Measurements from ENCODE around the gene FABP7.
A peak's percentile ranks its signal among the peaks of the same experiment; 100 is the strongest.

FABP7 gene

DNA sequence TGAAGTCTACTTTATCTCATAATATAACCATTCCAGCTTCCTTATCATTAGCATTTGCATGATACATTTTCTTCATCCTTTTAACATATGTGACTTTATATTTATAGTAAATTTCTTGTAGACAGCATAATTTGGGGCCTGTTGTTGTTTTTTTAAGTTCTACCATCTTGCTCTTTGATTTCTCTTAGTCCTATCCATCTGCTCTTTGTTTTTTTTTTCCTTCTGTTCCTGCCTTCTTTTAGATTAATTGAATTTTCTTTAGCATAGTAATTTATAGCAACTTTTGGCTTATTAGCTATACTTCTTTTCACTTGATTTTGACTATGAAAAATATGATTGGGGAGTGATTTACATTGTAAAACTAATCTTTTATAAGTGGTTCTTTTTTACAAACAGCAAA is 19.2 kb upstream of the FABP7 start:
- DNase-seq, result no peak

DNA sequence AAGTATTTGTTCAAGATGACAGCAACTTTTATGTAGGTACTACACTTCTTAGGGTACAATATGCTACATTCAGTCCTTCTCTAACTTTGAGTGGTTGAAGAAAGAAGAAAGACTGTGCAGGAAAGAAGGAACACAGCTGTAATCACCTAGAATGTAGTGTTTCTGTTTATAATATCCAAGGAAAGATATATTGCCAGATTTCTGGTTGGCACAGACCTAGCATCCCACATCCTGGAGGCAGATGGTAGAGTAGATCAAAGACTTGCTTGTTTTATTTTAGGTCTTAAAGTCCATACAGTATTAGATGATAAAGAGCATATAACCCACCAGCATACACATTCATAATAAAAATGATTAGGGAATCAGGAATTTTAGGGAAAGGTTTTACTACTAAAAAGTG is 13.3 kb upstream of the FABP7 start:
- DNase-seq, result no peak

DNA sequence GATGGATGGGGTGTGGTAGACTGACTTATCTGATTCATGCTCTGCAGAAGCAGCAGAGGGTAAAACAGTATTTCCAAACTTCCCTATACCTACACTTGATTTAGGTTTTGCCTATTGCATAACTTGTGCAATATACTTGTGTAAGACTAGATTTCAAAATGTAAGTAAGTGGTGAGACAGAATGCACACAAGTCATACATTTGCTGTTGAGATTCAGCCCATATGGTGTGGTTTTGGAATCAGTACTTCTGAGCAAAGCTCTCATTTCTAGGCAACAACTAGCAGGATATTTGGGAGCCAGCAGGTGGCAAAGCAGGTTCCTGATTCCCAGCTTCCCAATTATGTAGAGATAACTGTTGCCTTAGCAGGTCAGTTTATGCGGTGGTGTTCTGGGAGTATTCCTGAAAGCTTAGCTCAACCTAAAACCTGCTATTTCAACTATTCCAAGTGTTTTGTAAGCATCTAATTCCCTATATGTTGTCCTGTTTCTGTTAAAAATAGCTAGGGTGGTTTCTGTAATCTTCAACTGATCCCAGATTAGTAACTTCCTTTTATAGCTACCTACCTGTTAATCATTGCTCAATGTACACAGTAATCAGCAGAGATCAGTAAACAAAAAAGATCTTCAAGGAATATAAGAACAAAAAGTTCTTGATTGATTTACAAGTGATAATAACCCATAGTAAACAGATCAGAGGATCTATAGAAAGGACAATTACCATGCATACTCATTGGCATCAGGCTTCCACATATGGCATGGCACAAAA is 8.5 kb upstream of the FABP7 start:
- DNase-seq, result no peak

DNA sequence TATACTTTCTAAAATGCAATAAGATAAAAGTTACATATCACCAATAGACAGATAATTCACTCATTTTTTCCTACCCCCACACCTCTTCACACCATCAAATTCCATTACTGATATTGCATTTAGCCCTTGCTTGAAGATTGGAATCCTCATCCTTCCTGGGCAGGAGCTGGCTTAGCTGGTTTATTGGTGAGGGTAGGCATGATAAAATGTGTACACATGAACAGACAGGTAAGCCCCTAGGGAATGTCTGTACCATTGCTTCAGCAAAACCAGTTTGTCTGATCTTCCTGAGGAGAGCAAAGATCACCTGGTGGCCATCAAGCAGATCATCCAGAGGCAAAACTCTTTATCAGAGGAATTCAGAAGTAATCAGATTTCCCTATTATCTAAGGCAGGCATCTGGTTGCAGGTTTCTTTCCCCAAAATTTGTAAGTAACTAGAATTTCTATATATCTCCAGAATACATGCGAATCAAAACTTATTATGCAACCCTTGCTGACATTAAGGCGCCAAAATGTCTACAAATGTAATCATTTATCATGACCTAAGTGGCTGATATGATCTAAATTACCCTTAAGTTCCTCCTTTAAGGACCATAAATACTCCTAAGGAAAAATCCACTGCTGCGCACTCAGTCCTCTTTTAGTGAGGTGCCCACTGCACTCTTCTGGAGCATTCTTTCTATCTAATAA is 6.6 kb upstream of the FABP7 start:
- no peak for DNase-seq

DNA sequence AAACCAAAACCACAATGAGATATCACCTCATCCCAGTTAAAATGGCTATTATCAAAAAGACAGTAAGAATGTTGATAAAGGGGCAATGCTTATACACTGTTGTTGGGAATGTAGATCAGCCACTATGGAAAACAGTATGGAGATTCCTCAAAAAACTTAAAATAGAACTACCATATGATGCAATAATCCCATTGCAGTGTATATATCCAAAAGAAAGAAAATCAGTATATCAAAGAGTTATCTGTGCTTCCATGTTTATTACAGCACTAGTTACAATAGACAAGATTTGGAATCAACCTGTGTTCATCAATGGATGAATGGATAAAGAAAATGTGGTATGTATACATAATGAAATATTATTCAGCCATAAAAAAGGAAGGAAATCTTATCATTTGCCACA is 3.5 kb upstream of the FABP7 start:
- no peak for DNase-seq

DNA sequence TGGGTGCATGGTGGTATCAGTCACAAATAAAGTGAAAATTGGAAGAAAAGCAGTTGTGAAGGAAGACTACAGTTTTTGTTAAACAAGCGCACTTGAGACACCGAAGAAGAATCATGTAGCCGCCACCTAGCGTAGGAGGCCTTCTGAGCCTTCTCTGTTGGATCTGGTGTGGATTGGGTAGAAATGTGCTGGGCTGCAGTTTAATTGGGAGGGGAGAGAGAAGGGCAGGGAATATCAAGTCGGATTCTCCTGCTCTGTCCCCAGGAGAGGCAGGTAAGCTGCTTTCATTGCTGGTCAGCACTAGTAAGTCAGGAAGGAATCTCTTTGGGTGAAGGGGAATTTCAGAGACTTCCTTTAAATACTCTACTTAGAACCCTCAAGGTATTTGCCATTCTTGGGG is 1.2 kb upstream of the FABP7 start:
- DNase-seq, result no peak

DNA sequence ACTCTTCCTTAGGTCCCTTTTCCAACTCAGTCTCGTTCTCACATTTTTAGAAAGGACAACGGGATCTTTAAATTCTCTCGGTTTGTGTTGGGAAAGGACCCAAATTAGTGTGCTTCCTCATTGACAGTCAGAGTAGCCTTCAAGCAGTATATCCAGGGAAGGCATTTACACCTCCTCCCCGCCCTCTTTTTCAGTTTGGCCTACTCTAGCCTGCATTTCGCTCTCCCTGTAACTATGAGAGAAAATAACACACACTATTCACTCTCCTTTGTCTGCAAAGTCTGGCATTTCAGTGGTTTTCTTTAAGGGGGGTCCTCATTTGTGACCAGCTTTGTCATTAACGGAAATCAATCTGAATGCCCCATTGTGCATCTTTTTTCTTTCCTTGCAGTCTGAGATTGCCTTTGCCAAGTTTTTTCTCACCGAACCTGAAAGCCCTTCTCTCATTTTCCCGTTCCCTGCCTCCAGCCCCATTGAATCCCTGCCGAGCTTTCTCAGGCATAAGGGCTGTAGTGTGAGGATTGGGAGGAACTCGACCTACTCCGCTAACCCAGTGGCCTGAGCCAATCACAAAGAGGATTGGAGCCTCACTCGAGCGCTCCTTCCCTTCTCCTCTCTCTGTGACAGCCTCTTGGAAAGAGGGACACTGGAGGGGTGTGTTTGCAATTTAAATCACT is 393 bp upstream of the FABP7 start:
- no peak for DNase-seq

DNA sequence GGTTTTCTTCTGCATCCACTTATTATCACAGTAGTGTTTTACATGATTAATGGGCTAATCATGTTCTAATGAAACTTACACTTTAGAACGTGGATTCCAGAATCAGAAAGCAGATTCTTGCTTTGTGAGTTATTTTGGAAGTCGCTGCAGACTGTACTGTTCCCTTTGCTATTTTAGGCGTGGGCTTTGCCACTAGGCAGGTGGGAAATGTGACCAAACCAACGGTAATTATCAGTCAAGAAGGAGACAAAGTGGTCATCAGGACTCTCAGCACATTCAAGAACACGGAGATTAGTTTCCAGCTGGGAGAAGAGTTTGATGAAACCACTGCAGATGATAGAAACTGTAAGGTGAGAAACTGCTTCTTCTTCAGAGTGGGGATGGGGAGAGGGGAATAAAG is 598 bp downstream of the FABP7 start:
- no peak for DNase-seq

DNA sequence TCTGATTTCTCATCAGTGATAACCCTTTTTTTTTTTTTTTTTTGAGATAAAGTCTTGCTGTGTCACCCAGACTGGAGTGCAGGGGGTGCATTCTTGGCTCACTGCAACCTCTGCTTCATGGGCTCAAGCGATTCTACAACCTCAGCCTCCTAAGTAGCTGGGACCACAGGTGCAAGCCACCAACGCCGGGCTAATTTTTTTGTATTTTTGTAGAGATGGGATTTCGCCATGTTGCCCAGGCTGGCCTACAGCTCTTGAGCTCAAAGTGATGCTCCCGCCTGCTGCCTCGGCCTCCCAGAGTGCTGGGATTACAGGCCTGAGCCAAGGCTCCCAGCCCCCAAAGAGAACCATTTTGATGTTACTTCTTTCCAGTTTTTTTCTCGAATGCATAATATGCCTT is 2.2 kb downstream of the FABP7 start:
- no peak for DNase-seq

DNA sequence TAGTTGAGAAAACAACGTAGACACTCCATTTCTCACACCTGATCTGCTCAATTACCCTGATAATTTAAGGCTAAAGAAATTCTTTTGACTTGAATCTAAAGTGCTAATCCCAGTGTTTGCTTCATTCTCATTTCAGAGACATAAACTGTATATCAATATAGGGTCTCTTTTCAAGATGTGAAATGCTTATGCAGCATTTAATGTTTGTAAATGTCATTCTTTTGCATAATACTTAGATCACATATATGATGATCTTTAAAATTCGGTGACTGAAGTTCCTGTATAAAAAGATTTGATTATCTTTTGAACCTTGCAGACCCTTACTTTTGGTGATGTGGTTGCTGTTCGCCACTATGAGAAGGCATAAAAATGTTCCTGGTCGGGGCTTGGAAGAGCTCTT is 3.9 kb downstream of the FABP7 start:
- DNase-seq, result no peak

DNA sequence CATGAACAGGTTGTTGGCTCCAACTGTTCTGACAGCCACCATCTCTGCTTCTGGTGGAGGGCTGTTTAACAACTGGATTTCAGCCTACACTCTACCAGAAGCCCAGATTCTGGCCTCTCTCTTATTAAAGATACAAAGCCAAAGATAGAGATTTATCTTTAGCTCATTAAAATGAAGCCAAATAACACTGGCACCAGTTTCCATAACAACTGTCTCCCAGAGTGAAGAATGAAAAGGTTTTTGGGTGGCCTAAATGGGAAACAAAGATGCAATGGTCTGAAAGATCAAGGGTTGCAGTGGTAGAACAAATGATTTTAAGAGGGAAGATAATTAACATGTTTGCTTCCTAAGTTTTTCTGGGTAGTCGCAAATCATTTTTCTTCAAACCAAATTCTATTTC is 6.4 kb downstream of the FABP7 start:
- no peak for DNase-seq

DNA sequence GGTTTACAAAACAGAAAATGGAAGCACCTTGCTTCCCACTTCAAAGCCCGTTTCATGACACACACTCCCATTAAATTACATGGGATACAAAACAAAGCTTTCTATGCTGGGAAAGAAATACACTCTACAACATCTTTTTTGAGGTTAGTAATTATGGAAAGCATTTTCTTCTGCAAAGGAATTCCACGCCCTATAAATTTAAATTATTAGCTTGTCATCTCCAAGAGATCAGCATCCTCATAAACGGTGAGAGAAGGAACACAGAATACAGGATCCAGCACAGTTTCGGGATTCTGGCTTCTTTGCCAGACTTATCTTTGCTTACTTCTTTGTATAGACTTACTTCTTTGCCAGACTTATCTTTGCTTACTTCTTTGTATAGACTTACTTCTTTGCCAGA is 8.2 kb downstream of the FABP7 start:
- DNase-seq, result no peak

DNA sequence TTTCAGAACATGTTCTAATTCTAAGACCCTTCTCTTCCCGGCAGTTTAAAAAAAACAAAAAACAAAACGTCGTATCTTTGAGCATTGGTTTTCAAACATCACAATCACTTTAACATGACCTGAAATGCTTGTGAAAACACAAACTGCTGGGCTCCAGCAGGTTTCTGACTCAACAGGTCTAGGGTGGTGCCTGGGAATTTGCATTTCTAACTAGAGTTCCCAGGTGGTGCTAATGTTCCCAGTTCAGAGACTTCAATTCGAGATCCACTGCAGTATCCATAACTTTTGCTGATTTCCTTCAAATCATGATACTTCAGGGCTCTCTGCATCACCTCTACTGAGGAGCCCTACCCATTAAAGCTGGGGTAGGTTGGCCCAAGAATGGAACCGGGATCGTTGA is 8.7 kb downstream of the FABP7 start:
- no peak for DNase-seq

DNA sequence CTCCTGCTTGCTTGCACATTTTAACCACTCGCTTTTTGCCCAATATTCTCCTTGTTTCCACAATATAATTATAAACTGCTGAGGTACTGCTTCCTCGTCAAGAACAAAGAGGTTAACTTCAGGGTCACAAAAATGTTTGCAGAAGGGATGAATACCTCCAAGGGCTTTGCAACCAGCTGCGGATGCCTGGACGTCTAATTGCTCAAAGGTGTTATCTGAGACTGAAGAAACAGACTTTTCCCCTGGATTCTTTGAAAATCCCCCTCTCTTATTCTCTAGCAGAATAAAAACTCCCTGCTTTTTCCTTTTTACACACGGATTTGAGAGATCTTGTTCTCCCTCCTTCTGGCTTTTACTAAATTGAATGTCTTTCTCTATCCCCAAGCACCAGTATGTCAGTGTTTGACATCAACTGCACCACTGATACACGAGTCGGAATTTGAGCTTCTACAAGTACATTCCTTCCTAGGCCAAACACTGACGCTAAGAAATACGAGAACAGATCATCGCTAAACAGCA is 9.2 kb downstream of the FABP7 start:
- no peak for DNase-seq

DNA sequence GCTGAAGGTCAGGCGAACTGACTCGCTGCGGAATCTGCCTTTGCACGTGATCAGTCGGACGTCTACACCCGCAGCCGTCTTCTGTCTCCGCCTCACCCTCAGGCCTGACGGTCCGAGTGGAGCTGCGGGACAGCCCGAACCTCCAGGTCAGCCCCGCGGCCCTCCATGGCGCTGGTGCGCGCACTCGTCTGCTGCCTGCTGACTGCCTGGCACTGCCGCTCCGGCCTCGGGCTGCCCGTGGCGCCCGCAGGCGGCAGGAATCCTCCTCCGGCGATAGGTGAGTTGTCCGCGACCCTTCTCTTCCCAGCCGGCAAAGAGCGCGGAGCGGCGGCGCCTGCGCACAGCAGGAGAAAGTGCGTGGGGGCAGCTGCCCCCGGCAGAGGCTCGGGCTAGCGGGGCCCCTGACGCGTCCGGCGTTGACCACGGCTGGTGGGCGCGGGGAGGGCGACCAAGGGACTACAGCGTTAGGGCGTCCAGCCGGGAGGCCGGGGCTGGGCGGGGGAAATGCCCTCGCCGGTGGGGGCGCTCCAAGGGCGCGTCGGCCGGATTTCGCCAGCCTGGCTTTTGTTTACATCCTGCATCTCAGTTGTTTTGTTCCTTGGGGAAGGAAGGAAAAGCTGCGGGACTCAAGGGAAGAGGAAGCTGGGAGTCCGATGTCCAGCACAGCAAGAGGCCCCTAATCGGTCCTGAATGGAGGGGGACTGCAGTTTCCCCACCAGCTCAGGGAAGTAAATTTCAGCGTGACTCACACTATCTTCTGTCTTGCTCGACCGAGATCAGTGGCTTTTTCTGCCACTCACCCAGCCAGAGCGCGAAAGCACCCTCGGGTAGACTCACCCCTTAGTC is 9.9 kb downstream of the FABP7 start, which contains the start of gene SMPDL3A:
Gene SMPDL3A (plus strand): TSS at position 77 of the 846 bp plus-strand sequence. CDS start 89 bp downstream, at position 166.
- peak; percentile 30 for DNase-seq

DNA sequence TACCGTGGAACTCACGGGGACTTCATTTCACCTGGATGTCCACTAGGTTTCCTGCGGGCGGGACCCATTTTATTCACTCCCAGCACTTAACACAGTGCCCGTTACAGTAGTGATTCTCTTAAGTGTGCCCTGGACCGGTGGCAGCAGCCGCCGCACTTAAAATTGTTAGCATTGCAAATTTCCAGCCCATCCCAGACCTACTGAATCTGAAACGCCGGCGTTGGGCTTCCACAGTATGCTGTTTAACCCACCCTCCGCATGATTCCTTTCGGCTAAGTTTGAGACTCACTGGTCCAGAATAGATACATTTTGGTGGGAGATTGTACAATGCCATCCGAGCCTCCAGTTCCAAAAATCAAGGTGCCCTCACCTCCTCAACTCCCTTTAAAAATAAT is 10.5 kb downstream of the FABP7 start:
- peak; percentile 27 for DNase-seq

DNA sequence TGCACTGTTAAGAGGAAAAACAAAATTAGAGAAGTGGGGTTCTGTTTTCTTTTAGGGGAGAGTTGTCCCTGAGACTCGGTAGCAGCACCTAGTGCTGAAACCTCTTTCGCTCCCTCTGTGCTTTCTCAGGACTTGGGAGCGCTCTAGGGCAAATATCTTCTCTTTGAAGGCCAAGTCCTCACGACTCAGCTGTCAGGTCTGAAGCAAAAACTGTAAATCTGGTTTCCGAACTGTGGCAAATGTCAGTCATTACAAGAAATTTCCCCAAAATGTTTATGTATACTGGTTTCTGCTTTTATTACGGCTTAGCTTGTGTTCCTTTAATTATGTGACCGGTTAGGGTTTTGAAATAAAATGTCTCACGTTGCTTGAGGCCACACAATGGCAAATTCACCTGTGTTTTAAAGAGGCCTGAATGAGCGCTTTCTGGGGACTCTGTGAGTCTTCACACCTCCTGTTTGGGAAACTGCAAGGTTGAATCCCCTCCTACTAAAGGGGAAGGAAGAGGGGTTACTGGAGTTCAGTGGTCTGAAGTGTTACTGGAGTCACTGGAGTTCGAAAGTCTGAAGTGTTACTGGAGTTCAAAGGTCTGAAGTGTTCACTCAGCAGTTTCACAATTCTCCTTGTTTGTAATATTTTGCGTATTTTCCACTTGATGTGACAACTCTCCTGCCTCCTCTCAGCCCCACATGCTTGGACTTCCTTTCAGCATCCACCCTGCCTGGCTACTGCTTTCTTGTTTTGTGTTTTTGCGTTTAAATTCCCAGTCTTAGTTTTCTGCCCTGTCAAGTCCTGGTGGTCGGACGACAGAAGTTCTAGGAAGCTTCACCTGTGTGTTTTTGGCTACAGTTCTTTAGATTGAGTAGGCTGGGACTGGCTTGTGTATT is 11.2 kb downstream of the FABP7 start:
- no peak for DNase-seq

DNA sequence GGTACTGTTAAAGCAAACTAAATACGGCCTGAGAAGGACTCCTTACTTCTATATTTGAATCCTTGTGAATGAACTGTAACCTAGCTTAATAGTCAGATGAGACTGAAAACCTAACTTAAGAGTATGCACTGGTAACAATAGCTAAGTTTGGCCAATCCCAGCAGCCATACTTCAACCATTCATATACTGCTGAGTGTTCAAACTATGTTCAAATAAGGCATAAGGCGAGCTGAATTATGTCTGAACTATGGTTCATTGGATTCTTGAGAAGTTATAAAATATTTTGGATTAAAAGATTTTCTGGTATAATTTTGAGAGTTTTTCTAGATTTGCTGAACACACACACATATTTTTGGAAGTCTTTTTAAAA is 11.8 kb downstream of the FABP7 start:
- no peak for DNase-seq

DNA sequence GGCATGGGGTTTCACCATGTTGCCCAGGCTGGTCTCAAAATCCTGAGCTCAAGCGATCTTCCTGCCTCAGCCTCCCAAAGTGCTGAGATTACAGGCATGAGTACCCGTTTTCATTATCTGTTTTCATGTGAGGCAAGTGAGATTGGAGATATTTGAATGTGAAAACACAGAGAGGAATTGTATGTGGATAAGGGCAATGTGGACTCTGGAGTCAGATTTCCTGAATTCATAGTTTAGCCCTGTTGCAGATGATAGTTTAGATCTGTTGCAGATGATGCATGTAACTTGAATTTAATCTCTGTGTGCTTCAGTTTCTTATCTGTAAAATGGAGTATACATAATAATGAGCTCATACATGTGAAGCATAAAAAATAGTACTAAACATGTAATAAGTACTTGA is 13.2 kb downstream of the FABP7 start:
- DNase-seq, result no peak

DNA sequence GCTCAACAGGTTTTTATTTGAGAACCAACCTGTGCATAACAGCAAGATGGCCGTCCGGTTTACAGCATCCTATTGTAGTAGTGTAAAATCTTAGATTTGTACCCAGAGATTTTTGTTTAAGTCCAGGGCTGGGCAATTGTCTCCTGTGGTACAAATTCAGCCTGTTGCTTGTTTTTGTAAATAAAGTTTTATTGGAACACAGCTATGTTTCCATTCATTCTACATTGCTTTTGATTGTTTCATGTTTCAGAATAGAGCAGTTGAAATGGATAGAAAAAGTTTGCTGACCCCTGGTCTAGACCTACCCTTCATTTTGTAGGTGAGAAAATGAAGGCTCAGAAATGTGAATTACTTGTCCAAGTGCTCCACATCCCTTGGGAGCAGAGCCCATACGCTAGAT is 18.0 kb downstream of the FABP7 start:
- no peak for DNase-seq

DNA sequence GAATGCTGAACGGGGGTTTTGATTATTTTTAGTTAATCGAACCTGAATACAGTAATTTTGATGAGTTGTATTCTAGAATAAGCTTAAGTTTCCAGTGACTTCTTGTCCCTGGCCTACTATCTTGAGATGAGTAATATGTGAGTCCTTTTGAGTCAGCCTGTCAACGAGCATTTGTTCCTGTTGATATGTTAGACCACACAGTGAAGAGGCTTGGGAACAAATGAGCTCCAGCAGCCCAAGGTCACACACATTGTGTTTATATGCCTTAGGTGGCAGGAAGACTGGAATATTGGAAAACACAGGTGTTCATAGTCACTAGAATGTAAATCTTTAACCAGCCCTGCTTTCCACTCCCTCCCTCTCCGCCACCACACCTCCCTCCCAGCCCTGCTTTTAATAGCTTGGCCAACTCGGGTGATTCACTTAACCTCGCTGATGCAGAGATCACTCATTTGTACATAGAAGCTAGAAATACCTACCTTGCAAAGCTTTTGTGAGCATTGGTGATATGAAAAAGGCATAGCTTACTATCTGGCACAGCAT is 18.7 kb downstream of the FABP7 start:
- peak; percentile 59 for DNase-seq

Measured in activated CD4-positive, alpha-beta T cell treated with anti-CD3 and anti-CD28 coated beads, Interleukin-2, Interleukin-6, amounts not matched to agents 100 ng/mL and 50 ng/mL, durations not matched to agents 16 hours and 8 hours (primary cell).